Mesendoderm (in vitro differentiated cells): ENCODE data around the gene TANC2.

Experiments
- DNase-seq: peaks from one replicate; pipeline ENCODE4 v3.0.0; 2013
- H2AK5ac ChIP-seq: 2 replicates; pipeline ENCODE4 v1.6.1; 2013; ENCODE audit warnings: low read length, inconsistent platforms
- H2BK120ac ChIP-seq: 2 replicates; pipeline ENCODE4 v1.6.1; 2013; ENCODE audit warnings: low read depth, mild to moderate bottlenecking, low read length, moderate library complexity, mixed read lengths
- H2BK15ac ChIP-seq: replicated peaks from 2 replicates; pipeline ENCODE4 v1.6.1; 2013; ENCODE audit warnings: low read depth, mild to moderate bottlenecking, moderate library complexity
- H2BK5ac ChIP-seq: 2 replicates; pipeline ENCODE4 v1.6.1; 2013; ENCODE audit warnings: low read length, inconsistent platforms
- H3K18ac ChIP-seq: 2 replicates; pipeline ENCODE4 v1.6.1; 2013; ENCODE audit warnings: mild to moderate bottlenecking, low read length, mixed read lengths
- H3K23ac ChIP-seq: one replicate; pipeline ENCODE4 v1.6.1; 2013; ENCODE audit warnings: low read length
- H3K27ac ChIP-seq: 2 replicates; pipeline ENCODE4 v1.5.1; 2013; ENCODE audit warnings: low read depth, mild to moderate bottlenecking, inconsistent platforms, low read length, moderate library complexity
- H3K27me3 ChIP-seq: 2 replicates; pipeline ENCODE4 v1.6.1; 2013; ENCODE audit warnings: low read length, control low read depth, mild to moderate bottlenecking, inconsistent platforms; ENCODE audit not compliant: insufficient read depth, poor library complexity
- H3K36me3 ChIP-seq: 2 replicates; pipeline ENCODE4 v1.6.1; 2013; ENCODE audit warnings: low read length, inconsistent platforms; ENCODE audit not compliant: control insufficient read depth, insufficient read depth
- H3K4ac ChIP-seq: one replicate; pipeline ENCODE4 v1.6.1; 2013; ENCODE audit warnings: low read depth, mild to moderate bottlenecking, low read length, moderate library complexity
- H3K4me1 ChIP-seq: 2 replicates; pipeline ENCODE4 v1.6.1; 2013; ENCODE audit warnings: low read depth, low read length, inconsistent platforms; ENCODE audit not compliant: control insufficient read depth
- H3K4me2 ChIP-seq: 2 replicates; pipeline ENCODE4 v1.6.1; 2013; ENCODE audit warnings: low read length
- H3K4me3 ChIP-seq: 2 replicates; pipeline ENCODE4 v1.5.1; 2013; ENCODE audit warnings: mild to moderate bottlenecking, low read length
- H3K56ac ChIP-seq: one replicate; pipeline ENCODE4 v1.6.1; 2013; ENCODE audit warnings: low read length
- H3K79me1 ChIP-seq: 2 replicates; pipeline ENCODE4 v1.6.1; 2013; ENCODE audit warnings: low read length, inconsistent platforms
- H3K79me2 ChIP-seq: 2 replicates; pipeline ENCODE4 v1.6.1; 2013; ENCODE audit warnings: mild to moderate bottlenecking, low read length; ENCODE audit not compliant: control insufficient read depth, insufficient read depth
- H3K9ac ChIP-seq: 2 replicates; pipeline ENCODE4 v1.6.1; 2013; ENCODE audit warnings: low read length, inconsistent platforms
- H4K5ac ChIP-seq: one replicate; pipeline ENCODE4 v1.6.1; 2013; ENCODE audit warnings: low read length
- H4K8ac ChIP-seq: one replicate; pipeline ENCODE4 v1.6.1; 2013; ENCODE audit warnings: low read depth, mild to moderate bottlenecking, control low read depth, low read length, moderate library complexity
- WGBS: extraction: QIAGEN DNeasy Blood & Tissue Kit; methylation state at CpG from one replicate; pipeline ENCODE4 v1.1.7; 2013; ENCODE audit warnings: low lambda C conversion rate, missing lambda C conversion rate; ENCODE audit not compliant: insufficient coverage; ENCODE audit errors: extremely low coverage; 5-methylcytosine and 5-hydroxymethylcytosine counted together

TANC2 gene

DNA sequence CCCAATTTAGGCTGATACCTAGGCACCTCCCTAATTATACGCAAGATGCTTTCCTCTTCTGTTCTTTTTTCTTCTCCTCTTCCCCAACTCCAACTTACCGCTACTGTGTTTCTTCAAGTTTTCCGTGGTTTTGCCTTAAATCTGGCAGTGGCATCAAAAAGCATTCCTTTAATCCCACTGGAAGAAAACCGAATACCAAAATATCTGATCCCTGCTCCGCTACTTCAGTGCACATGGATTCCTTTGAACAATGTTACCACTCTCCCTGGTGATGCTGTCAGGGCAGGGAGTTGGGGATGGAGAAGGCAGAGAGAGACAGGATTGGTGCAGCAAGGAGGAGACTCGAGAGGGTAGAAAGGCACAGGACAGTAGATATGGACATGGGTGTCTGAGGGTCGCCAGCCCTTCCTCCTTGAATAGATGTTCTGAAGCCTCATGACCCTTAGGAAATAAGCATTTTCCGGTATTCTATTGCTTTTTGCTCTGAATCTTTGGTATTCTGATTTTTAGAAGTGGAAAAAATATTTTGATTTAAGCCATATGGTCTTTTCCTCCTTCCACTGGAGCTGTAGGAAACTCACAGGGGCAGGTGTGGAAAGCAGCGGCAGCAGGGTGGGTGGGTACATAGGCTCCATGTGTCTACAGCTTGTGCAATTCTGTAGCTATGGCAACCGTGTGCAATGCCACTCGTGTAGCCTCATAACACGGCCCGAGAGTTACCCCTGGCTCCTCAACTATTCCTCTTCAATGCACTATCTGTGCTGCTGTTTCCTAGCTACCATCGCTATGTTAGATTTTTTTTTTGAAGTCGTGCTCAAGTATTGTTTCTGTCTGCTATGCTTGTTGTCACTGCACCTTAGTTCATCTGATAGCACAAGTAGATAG, 32.3 kb upstream of the TANC2 start:
- Histone ChIP-seq H3K79me2 (no peaks in the 10 kb centered on the region), H2BK5ac (no peak overlapping the region), H3K79me1 (no peaks in the 10 kb centered on the region), H3K4me3 (no peak overlapping the region), H3K9ac (no peak overlapping the region), H3K27ac (no peak overlapping the region), H3K4ac (no peak overlapping the region), H2BK15ac (no peak overlapping the region), H3K4me2 (no peak overlapping the region), H4K8ac (no peak overlapping the region), H3K27me3 (no peaks in the 10 kb centered on the region), H2BK120ac (no peak overlapping the region), H3K23ac (no peak overlapping the region), H3K18ac (no peak overlapping the region), H3K4me1 (no peaks in the 10 kb centered on the region), H2AK5ac (no peak overlapping the region), H4K5ac (no peak overlapping the region), H3K36me3 (no peaks in the 10 kb centered on the region), H3K56ac (no peak overlapping the region)
- WGBS = no CpG with 5 or more reads among the region's 15 CpGs
- DNase-seq = no peak

DNA sequence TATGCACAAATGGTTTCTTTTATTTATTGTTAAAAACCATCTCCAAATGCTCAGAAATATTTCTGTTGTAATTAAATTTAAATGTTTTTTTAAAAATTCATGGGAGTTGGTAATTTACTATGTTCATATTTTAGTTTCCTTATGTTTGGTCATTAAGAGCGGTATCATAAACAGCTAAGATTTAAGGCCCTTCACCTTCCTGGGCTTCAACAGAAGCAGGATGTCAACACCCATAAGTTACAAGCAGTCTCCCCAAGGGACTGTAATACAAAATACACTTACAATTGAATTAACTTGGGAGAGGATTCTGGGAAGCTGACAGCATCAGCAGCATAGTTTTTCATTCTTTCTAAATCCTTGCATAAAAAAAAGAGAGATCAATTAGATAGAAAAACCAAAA, 30.9 kb upstream of the TANC2 start:
- H3K9ac ChIP-seq = no peak overlapping the region
- no peak overlapping the region for H3K18ac ChIP-seq
- H2BK15ac ChIP-seq = no peak overlapping the region
- no peak overlapping the region for H3K27ac ChIP-seq
- no peaks in the 10 kb centered on the region for H3K36me3 ChIP-seq
- H3K79me2 ChIP-seq = no peaks in the 10 kb centered on the region
- no peak overlapping the region for H3K4ac ChIP-seq
- H2BK5ac ChIP-seq = no peak overlapping the region
- no peak overlapping the region for H4K5ac ChIP-seq
- no peaks in the 10 kb centered on the region for H3K27me3 ChIP-seq
- no peaks in the 10 kb centered on the region for H3K4me1 ChIP-seq
- H2AK5ac ChIP-seq = no peak overlapping the region
- H3K23ac ChIP-seq = no peak overlapping the region
- no peak overlapping the region for H3K4me3 ChIP-seq
- H3K4me2 ChIP-seq = no peak overlapping the region
- no CpG with 5 or more reads among the region's 1 CpG for WGBS
- H3K56ac ChIP-seq = no peak overlapping the region
- no peak overlapping the region for H2BK120ac ChIP-seq
- H4K8ac ChIP-seq = no peak overlapping the region
- no peak for DNase-seq
- H3K79me1 ChIP-seq = no peaks in the 10 kb centered on the region

DNA sequence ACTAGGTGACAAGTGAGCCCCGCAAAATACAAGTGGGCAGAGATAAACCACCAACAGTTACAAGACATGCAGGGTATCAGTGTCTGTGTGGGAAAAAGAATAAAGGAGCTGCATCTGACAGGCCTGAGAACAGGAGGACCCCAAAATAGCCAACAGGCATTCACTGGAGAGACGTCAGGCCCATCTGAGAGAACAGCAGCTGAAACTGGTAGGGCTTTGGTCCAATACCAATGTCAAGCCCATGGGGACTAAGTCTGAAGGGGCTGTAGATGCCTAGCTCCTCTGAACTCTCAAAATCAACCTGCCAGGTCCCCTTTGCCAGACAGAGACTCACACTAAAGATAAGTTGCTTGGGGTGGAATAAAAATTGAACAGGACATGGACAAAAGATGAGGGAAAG, 30.5 kb upstream of the TANC2 start:
- Histone ChIP-seq H3K79me2 (no peaks in the 10 kb centered on the region), H4K8ac (no peak overlapping the region), H2BK5ac (no peak overlapping the region), H3K79me1 (no peaks in the 10 kb centered on the region), H3K4me1 (no peaks in the 10 kb centered on the region), H3K27me3 (no peaks in the 10 kb centered on the region), H3K27ac (no peak overlapping the region), H3K4me2 (no peak overlapping the region), H3K9ac (no peak overlapping the region), H2AK5ac (no peak overlapping the region), H2BK120ac (no peak overlapping the region), H3K18ac (no peak overlapping the region), H3K23ac (no peak overlapping the region), H3K56ac (no peak overlapping the region), H3K4ac (no peak overlapping the region), H4K5ac (no peak overlapping the region), H2BK15ac (no peak overlapping the region), H3K4me3 (no peak overlapping the region), H3K36me3 (no peaks in the 10 kb centered on the region)
- no peak for DNase-seq
- WGBS = no CpG with 5 or more reads among the region's 2 CpGs

DNA sequence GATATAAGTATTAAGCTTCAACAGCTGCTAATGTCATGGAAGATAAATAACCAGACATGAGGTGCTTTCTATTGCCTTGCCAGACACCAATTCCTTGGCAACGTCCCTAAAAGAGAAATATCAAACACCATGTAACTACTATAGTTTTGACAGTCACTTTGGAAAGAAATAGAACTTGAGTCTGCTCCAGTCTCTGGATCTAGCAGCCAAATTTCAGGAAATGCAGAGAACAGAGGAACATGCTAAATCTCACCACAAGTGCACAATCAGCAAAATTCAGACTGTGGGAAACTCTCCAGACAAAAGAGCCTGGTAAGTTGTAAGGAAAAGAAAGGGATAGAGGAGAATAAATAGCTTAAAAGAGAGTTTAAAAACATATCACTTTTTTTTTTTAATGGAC, 28.4 kb upstream of the TANC2 start:
- H2BK15ac ChIP-seq = no peak overlapping the region
- no peak overlapping the region for H3K18ac ChIP-seq
- no peaks in the 10 kb centered on the region for H3K36me3 ChIP-seq
- H4K5ac ChIP-seq = no peak overlapping the region
- no peak overlapping the region for H3K27ac ChIP-seq
- H3K4me2 ChIP-seq = no peak overlapping the region
- WGBS = no CpG with 5 or more reads among the region's 1 CpG
- H3K23ac ChIP-seq = no peak overlapping the region
- no peaks in the 10 kb centered on the region for H3K79me2 ChIP-seq
- no peak for DNase-seq
- no peak overlapping the region for H2BK5ac ChIP-seq
- H3K56ac ChIP-seq = no peak overlapping the region
- H2AK5ac ChIP-seq = no peak overlapping the region
- H3K79me1 ChIP-seq = no peaks in the 10 kb centered on the region
- no peak overlapping the region for H3K4ac ChIP-seq
- no peak overlapping the region for H2BK120ac ChIP-seq
- no peaks in the 10 kb centered on the region for H3K4me1 ChIP-seq
- no peak overlapping the region for H3K4me3 ChIP-seq
- no peaks in the 10 kb centered on the region for H3K27me3 ChIP-seq
- H4K8ac ChIP-seq = no peak overlapping the region
- H3K9ac ChIP-seq = no peak overlapping the region

DNA sequence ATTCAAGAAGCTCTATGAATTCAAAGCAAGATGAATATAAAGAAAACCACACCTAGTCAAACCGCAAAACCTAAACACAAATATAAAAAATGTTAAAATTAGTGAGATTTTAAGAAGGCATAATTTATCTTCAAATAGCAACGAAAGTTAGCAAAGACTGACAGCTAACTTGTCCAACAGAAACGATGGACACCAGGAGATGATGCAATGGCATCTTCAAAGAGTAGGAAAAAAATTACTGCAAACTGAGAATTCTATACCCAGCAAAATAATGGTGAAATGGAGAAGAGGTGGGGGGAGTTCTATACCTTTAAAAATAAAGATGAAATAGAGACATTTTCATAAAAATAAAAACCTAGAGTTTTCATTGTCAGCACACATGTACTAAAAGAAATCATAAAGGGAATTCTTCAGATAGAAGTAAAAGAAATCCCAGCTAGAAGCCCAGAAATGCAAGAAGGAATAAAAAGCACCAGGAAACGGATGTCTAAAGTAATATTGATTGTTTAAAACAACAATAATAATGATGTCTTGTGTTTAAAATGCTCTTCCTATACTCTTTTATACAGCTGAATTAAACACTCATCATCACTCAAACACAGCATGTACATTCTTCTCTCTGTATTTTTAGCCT, 24.6 kb upstream of the TANC2 start:
- Histone ChIP-seq H3K27ac (no peak overlapping the region), H2AK5ac (no peak overlapping the region), H3K36me3 (no peaks in the 10 kb centered on the region), H3K79me1 (no peaks in the 10 kb centered on the region), H3K4me1 (no peaks in the 10 kb centered on the region), H3K4ac (no peak overlapping the region), H3K79me2 (no peaks in the 10 kb centered on the region), H2BK15ac (no peak overlapping the region), H3K9ac (no peak overlapping the region), H2BK120ac (no peak overlapping the region), H3K23ac (no peak overlapping the region), H3K18ac (no peak overlapping the region), H3K27me3 (no peaks in the 10 kb centered on the region), H3K4me2 (no peak overlapping the region), H3K56ac (no peak overlapping the region), H4K5ac (no peak overlapping the region), H4K8ac (no peak overlapping the region), H2BK5ac (no peak overlapping the region), H3K4me3 (no peak overlapping the region)
- WGBS = no CpG with 5 or more reads among the region's 4 CpGs
- no peak for DNase-seq
